ENCODE results near the gene TMEM179.

The TMEM179 gene

DNA sequence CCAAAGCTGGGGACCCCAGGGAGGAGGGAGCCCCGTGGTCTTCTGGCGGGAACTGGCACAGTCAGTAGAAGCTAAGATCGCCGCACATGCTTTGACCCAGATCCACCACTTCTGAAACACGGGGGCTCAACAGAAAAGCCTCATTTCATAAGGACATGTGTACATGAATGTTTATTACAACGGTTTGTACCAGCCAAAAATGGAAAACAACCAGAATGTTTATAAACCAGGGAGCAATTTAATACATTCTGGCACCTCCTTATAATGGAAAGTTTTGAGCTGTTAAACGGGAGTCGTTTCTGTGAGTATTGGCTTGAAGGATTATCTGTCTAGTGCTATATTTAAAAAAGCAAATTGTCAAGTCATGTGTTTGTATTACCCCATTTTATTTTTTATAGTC is 7.3 kb upstream of the TMEM179 start:
- no peak for ATAC-seq
- TF ChIP-seq ESRRG (CRISPR knock-in tag; IDR thresholded peaks at IDR 0.05) = no peak

DNA sequence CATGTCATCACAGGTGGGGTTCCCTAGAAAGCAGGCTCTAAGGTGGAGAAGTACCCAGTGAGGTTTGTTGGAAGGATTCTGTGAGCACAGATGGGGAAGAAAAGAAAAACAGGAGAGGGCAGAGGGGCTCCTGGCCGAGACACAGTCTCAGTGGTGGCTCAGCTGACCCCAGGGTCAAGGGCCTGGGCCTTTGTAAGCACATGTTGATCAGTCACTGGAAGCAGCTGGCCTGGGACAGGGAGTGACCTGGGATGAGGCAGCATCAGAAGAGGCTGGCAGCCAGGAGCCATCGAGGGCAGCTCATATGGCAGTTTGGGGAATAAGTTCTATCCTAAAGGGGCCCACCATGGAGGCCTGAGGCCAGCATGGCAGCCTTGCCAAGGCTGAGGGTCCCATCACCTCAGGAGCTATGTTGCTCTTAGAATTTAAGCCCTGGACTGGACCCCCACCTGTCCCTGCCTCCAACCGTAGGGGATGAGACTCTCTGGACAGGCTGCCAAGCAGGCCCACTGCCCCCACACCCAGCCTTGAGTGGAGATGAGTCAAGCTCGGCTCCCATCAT is 6.3 kb upstream of the TMEM179 start:
- ATAC-seq = no peak

DNA sequence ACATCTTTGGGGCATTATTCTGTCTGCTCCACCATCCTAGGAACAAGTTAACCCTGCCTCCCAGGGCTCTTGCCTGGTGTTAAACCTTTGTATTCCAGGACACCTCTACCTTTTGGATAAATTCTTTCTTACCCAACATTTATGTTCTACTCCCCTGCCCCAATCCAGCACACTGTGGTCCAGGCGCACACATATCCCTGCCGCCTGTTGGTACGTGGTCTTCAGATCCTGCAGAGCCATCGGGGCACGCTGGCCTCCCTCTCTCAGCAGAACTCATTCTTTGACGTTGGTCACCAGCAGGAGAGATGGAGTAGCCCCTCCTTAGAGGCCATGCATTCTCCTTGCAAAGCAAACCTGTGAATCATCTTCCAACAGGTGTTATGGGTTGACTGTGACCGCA is 5.1 kb upstream of the TMEM179 start:
- ATAC-seq = no peak
- TF ChIP-seq ZC3H10 (CRISPR knock-in tag; IDR thresholded peaks at IDR 0.05) = no peak
- TF ChIP-seq BACH2 (CRISPR knock-in tag; IDR thresholded peaks at IDR 0.05; ENCODE audit: borderline replicate concordance) = no peak
- no peak for TF ChIP-seq ISL1 (CRISPR knock-in tag; IDR thresholded peaks at IDR 0.05)
- TF ChIP-seq ZNF70 (CRISPR knock-in tag; IDR thresholded peaks at IDR 0.05) = no peak
- no peak for TF ChIP-seq CSDC2 (CRISPR knock-in tag; IDR thresholded peaks at IDR 0.05)
- no peak for TF ChIP-seq RARB (CRISPR knock-in tag; IDR thresholded peaks at IDR 0.05)
- no peak for TF ChIP-seq OSR1 (CRISPR knock-in tag; IDR thresholded peaks at IDR 0.05)
- TF ChIP-seq TCF4 (CRISPR knock-in tag; IDR thresholded peaks at IDR 0.05; ENCODE audit: borderline replicate concordance) = no peak
- no peak for TF ChIP-seq TOX (CRISPR knock-in tag; IDR thresholded peaks at IDR 0.05; ENCODE audit: borderline replicate concordance)
- no peak for TF ChIP-seq ESRRG (CRISPR knock-in tag; IDR thresholded peaks at IDR 0.05)

More for the DNA sequence above, 6.3 kb upstream of the TMEM179 start:
- TF ChIP-seq CSDC2 (CRISPR knock-in tag; IDR thresholded peaks at IDR 0.05) (no peak), GLIS3 (CRISPR knock-in tag; IDR thresholded peaks at IDR 0.05) (no peak), ZFP30 (CRISPR knock-in tag; IDR thresholded peaks at IDR 0.05) (no peak), OSR1 (CRISPR knock-in tag; IDR thresholded peaks at IDR 0.05) (no peak), TOX (CRISPR knock-in tag; IDR thresholded peaks at IDR 0.05; ENCODE audit: borderline replicate concordance) (no peak), ZNF565 (CRISPR knock-in tag; conservative IDR thresholded peaks at IDR 0.05; ENCODE audit: low read depth) (no peak), ESRRG (CRISPR knock-in tag; IDR thresholded peaks at IDR 0.05) (no peak), ISL1 (CRISPR knock-in tag; IDR thresholded peaks at IDR 0.05) (no peak), ZNF70 (CRISPR knock-in tag; IDR thresholded peaks at IDR 0.05) (no peak), ZC3H10 (CRISPR knock-in tag; IDR thresholded peaks at IDR 0.05) (no peak), SNAI2 (CRISPR knock-in tag; IDR thresholded peaks at IDR 0.05) (no peak), ZFP3 (CRISPR knock-in tag; IDR thresholded peaks at IDR 0.05) (no peak), BACH2 (CRISPR knock-in tag; IDR thresholded peaks at IDR 0.05; ENCODE audit: borderline replicate concordance) (no peak)
- TF ChIP-seq, protein P1, sequence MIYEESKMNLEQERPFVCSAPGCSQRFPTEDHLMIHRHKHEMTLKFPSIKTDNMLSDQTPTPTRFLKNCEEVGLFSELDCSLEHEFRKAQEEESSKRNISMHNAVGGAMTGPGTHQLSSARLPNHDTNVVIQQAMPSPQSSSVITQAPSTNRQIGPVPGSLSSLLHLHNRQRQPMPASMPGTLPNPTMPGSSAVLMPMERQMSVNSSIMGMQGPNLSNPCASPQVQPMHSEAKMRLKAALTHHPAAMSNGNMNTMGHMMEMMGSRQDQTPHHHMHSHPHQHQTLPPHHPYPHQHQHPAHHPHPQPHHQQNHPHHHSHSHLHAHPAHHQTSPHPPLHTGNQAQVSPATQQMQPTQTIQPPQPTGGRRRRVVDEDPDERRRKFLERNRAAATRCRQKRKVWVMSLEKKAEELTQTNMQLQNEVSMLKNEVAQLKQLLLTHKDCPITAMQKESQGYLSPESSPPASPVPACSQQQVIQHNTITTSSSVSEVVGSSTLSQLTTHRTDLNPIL (CRISPR knock-in tag; IDR thresholded peaks at IDR 0.05; ENCODE audit: low read depth) = no peak
- TF ChIP-seq, protein P2, sequence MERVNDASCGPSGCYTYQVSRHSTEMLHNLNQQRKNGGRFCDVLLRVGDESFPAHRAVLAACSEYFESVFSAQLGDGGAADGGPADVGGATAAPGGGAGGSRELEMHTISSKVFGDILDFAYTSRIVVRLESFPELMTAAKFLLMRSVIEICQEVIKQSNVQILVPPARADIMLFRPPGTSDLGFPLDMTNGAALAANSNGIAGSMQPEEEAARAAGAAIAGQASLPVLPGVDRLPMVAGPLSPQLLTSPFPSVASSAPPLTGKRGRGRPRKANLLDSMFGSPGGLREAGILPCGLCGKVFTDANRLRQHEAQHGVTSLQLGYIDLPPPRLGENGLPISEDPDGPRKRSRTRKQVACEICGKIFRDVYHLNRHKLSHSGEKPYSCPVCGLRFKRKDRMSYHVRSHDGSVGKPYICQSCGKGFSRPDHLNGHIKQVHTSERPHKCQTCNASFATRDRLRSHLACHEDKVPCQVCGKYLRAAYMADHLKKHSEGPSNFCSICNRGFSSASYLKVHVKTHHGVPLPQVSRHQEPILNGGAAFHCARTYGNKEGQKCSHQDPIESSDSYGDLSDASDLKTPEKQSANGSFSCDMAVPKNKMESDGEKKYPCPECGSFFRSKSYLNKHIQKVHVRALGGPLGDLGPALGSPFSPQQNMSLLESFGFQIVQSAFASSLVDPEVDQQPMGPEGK (CRISPR knock-in tag; IDR thresholded peaks at IDR 0.05; ENCODE audit: borderline replicate concordance) = no peak
- TF ChIP-seq, protein P3, sequence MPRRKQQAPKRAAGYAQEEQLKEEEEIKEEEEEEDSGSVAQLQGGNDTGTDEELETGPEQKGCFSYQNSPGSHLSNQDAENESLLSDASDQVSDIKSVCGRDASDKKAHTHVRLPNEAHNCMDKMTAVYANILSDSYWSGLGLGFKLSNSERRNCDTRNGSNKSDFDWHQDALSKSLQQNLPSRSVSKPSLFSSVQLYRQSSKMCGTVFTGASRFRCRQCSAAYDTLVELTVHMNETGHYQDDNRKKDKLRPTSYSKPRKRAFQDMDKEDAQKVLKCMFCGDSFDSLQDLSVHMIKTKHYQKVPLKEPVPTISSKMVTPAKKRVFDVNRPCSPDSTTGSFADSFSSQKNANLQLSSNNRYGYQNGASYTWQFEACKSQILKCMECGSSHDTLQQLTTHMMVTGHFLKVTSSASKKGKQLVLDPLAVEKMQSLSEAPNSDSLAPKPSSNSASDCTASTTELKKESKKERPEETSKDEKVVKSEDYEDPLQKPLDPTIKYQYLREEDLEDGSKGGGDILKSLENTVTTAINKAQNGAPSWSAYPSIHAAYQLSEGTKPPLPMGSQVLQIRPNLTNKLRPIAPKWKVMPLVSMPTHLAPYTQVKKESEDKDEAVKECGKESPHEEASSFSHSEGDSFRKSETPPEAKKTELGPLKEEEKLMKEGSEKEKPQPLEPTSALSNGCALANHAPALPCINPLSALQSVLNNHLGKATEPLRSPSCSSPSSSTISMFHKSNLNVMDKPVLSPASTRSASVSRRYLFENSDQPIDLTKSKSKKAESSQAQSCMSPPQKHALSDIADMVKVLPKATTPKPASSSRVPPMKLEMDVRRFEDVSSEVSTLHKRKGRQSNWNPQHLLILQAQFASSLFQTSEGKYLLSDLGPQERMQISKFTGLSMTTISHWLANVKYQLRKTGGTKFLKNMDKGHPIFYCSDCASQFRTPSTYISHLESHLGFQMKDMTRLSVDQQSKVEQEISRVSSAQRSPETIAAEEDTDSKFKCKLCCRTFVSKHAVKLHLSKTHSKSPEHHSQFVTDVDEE (CRISPR knock-in tag; IDR thresholded peaks at IDR 0.05) = no peak
- TF ChIP-seq, protein P4, sequence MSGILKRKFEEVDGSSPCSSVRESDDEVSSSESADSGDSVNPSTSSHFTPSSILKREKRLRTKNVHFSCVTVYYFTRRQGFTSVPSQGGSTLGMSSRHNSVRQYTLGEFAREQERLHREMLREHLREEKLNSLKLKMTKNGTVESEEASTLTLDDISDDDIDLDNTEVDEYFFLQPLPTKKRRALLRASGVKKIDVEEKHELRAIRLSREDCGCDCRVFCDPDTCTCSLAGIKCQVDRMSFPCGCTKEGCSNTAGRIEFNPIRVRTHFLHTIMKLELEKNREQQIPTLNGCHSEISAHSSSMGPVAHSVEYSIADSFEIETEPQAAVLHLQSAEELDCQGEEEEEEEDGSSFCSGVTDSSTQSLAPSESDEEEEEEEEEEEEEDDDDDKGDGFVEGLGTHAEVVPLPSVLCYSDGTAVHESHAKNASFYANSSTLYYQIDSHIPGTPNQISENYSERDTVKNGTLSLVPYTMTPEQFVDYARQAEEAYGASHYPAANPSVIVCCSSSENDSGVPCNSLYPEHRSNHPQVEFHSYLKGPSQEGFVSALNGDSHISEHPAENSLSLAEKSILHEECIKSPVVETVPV (CRISPR knock-in tag; IDR thresholded peaks at IDR 0.05) = no peak

DNA sequence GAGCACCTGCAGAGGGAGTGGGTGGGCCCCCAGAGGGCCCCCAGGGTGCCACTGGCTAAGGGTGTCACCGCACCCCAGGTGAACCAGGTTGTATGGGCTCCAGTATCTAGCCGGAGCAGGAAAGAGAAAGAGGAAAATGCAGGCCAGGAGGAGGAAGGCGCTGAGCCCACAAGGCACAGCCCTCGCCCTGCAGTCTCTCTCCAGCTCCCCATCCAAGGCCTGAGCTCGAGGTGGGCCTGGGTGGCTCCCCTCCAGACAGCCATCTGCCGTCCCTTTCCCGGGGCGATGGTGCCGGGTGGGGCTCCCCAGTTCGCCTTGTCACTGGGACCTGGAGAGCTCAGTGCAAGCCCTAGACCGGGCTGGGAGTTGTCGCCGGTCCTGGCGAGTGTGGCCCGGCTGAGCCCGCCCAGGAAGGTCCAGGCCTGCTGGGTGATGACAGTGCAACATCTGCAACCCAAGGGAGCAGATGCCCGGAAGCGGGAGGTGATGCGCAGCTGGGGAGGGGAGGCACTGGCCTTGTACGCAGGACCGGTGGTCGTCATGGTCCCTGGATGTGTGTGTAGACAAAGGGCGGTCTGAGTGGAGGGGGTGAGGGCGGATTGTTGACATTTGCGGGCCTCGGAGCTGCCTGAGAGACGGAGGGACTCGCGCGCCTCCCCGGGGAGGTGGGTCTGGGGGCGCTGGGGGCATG is 716 bp downstream of the TMEM179 start:
- ATAC-seq = no peak; the same call in 2 of the 3 replicates
- no peak for TF ChIP-seq ZNF70 (CRISPR knock-in tag; IDR thresholded peaks at IDR 0.05)
- TF ChIP-seq, protein P5, sequence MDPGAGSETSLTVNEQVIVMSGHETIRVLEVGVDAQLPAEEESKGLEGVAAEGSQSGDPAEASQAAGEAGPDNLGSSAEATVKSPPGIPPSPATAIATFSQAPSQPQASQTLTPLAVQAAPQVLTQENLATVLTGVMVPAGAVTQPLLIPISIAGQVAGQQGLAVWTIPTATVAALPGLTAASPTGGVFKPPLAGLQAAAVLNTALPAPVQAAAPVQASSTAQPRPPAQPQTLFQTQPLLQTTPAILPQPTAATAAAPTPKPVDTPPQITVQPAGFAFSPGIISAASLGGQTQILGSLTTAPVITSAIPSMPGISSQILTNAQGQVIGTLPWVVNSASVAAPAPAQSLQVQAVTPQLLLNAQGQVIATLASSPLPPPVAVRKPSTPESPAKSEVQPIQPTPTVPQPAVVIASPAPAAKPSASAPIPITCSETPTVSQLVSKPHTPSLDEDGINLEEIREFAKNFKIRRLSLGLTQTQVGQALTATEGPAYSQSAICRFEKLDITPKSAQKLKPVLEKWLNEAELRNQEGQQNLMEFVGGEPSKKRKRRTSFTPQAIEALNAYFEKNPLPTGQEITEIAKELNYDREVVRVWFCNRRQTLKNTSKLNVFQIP (CRISPR knock-in tag; IDR thresholded peaks at IDR 0.05; ENCODE audit: borderline replicate concordance, low read depth) = no peak
- TF ChIP-seq SNAI2 (CRISPR knock-in tag; IDR thresholded peaks at IDR 0.05) = no peak
- TF ChIP-seq, protein P4 (CRISPR knock-in tag; IDR thresholded peaks at IDR 0.05) = no peak
- TF ChIP-seq BACH2 (CRISPR knock-in tag; IDR thresholded peaks at IDR 0.05; ENCODE audit: borderline replicate concordance) = no peak
- TF ChIP-seq, protein P3 (CRISPR knock-in tag; IDR thresholded peaks at IDR 0.05) = no peak
- TF ChIP-seq TOX (CRISPR knock-in tag; IDR thresholded peaks at IDR 0.05; ENCODE audit: borderline replicate concordance) = no peak
- no peak for TF ChIP-seq OSR1 (CRISPR knock-in tag; IDR thresholded peaks at IDR 0.05)
- no peak for TF ChIP-seq TCF4 (CRISPR knock-in tag; IDR thresholded peaks at IDR 0.05; ENCODE audit: borderline replicate concordance)

All from SK-N-SH treated with all-trans-retinoic acid at 6 μM for 48 hours (cell line).